ENCODE data around the gene LEP. TPM values are rescaled to one million over a fixed set of nuclear protein-coding genes. Genes with fewer than 3 reads are reported as not detected.

LEP gene
- total and polyA plus RNA-seq, 2 donors (not counting 1 experiment from before 2014, with no cell fraction given): 0.36 to 2.8 TPM

DNA sequence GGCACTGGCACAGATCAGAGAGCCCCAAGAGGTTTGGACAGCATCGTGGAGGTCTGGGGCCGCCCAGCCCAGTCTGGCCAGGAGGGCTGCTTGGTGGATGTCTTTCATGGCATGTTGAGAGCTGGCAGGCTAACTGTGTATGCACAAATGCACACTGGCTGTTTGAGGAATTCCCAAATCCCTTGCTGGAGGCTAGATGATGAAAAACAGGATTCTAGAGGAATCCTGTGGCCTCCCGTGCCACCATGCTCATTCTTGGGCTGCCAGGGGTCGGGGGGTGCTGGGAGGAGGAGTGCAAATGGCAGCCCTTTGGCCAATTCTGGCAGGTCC, 26.5 kb downstream of the LEP start:
- no peaks in the 10 kb centered on the region for H3K9me3 ChIP-seq (ENCODE audit: control insufficient read depth, insufficient read depth, low read depth, low read length)
- H3K4me2 ChIP-seq (ENCODE audit: extremely low read depth, insufficient read depth, low read length): peak overlapping the region; percentile 90
- no peak for DNase-seq (ENCODE audit: low read depth in 2 of 2)
- H3K4me1 ChIP-seq (ENCODE audit: control insufficient read depth, extremely low read depth, insufficient read depth, low read length): peaks cover 8% of the 10 kb centered on the region
- peak overlapping the region in 1 of 4 experiments; percentile 37 for H3K4me3 ChIP-seq (replicated peaks in 1 of 4; ENCODE audit: control extremely low read depth in 1 of 4, insufficient read depth in 1 of 4, low read depth in 3 of 4, low read length in 4 of 4)
- H3K79me2 ChIP-seq (ENCODE audit: control insufficient read depth, insufficient read depth, low read length): no peaks in the 10 kb centered on the region
- no peaks in the 10 kb centered on the region for H4K20me1 ChIP-seq (ENCODE audit: control insufficient read depth, extremely low read depth, insufficient read depth, low read length)
- no peak for TF ChIP-seq EZH2 (IDR thresholded peaks at IDR 0.05; ENCODE audit: low read length, missing control alignments)
- TF ChIP-seq, protein P1, sequence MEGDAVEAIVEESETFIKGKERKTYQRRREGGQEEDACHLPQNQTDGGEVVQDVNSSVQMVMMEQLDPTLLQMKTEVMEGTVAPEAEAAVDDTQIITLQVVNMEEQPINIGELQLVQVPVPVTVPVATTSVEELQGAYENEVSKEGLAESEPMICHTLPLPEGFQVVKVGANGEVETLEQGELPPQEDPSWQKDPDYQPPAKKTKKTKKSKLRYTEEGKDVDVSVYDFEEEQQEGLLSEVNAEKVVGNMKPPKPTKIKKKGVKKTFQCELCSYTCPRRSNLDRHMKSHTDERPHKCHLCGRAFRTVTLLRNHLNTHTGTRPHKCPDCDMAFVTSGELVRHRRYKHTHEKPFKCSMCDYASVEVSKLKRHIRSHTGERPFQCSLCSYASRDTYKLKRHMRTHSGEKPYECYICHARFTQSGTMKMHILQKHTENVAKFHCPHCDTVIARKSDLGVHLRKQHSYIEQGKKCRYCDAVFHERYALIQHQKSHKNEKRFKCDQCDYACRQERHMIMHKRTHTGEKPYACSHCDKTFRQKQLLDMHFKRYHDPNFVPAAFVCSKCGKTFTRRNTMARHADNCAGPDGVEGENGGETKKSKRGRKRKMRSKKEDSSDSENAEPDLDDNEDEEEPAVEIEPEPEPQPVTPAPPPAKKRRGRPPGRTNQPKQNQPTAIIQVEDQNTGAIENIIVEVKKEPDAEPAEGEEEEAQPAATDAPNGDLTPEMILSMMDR (conservative IDR thresholded peaks at IDR 0.05 in 1 of 2, IDR thresholded peaks at IDR 0.05 in 1 of 2; ENCODE audit: low read depth in 1 of 2, low read length in 2 of 2): no peak
- H2AFZ ChIP-seq (ENCODE audit: low read length): no peak overlapping the region
- peaks cover 21% of the 10 kb centered on the region for H3K27me3 ChIP-seq (ENCODE audit: control insufficient read depth, insufficient read depth, low read length)
- no peak overlapping the region for H3K9ac ChIP-seq (ENCODE audit: insufficient read depth, low read length)
- H3K27ac ChIP-seq (ENCODE audit: insufficient read depth, low read length): no peak overlapping the region
- no peaks in the 10 kb centered on the region for H3K36me3 ChIP-seq (ENCODE audit: control insufficient read depth, insufficient read depth, low read length)

DNA sequence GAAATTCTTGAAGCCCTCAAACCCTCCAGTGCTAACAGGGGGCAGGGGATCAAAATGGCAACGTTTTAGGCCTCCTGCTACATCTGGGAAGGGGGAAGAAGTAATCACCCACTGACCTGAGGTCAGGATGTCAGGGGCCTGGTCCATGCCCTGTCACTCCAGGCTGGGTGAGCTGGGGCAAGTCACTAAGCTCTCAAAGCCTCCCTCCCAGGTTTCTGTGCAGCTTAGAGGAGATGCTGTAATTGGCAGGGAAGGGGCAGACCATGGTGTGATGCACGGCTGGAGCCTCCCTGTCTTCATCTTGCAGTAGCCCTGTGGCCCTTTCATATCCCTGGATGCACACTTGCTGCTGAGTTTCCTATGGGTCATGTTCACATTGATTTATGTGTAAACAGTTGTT, 27.2 kb downstream of the LEP start:
- no peaks in the 10 kb centered on the region for H4K20me1 ChIP-seq (ENCODE audit: control insufficient read depth, extremely low read depth, insufficient read depth, low read length)
- TF ChIP-seq EZH2 (IDR thresholded peaks at IDR 0.05; ENCODE audit: low read length, missing control alignments): no peak
- TF ChIP-seq, protein P1 (conservative IDR thresholded peaks at IDR 0.05 in 1 of 2, IDR thresholded peaks at IDR 0.05 in 1 of 2; ENCODE audit: low read depth in 1 of 2, low read length in 2 of 2): no peak
- H3K9ac ChIP-seq (ENCODE audit: insufficient read depth, low read length): no peak overlapping the region
- no peaks in the 10 kb centered on the region for H3K36me3 ChIP-seq (ENCODE audit: control insufficient read depth, insufficient read depth, low read length)
- H3K27ac ChIP-seq (ENCODE audit: insufficient read depth, low read length): no peak overlapping the region
- H3K4me1 ChIP-seq (ENCODE audit: control insufficient read depth, extremely low read depth, insufficient read depth, low read length): peaks cover 8% of the 10 kb centered on the region
- no peak for DNase-seq (ENCODE audit: low read depth in 2 of 2)
- no peaks in the 10 kb centered on the region for H3K9me3 ChIP-seq (ENCODE audit: control insufficient read depth, insufficient read depth, low read depth, low read length)
- no peak overlapping the region for H3K4me3 ChIP-seq (replicated peaks in 1 of 4; ENCODE audit: control extremely low read depth in 1 of 4, insufficient read depth in 1 of 4, low read depth in 3 of 4, low read length in 4 of 4)
- H3K4me2 ChIP-seq (ENCODE audit: extremely low read depth, insufficient read depth, low read length): no peak overlapping the region
- H3K27me3 ChIP-seq (ENCODE audit: control insufficient read depth, insufficient read depth, low read length): peaks cover 27% of the 10 kb centered on the region
- no peaks in the 10 kb centered on the region for H3K79me2 ChIP-seq (ENCODE audit: control insufficient read depth, insufficient read depth, low read length)
- no peak overlapping the region for H2AFZ ChIP-seq (ENCODE audit: low read length)

DNA sequence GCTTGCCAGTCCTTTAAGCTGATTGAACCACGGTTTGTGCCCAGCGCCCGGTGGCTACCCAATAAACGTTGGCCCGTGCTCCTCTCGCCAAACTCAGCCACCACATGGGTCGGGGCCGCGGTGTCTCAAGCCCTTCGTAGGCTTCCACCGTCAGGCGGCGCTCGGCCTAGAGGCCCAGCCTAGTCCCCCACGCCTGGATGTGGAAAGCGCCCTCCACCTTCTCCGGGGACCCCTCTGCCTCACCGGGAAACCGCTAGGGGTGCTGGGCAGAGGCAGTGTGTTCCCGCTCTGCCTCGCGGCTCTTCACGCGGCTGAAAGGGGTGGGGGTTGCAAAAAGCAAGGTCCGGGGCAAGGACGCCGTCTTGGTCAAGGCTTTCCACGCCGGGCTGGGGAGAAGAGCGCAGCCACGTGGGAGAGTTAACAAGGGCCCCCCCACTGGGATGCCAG, 29.8 kb downstream of the LEP start:
- Histone ChIP-seq H2AFZ (ENCODE audit: low read length) (no peak overlapping the region), H3K4me3 (replicated peaks in 1 of 4; ENCODE audit: control extremely low read depth in 1 of 4, insufficient read depth in 1 of 4, low read depth in 3 of 4, low read length in 4 of 4) (no peak overlapping the region), H4K20me1 (ENCODE audit: control insufficient read depth, extremely low read depth, insufficient read depth, low read length) (no peaks in the 10 kb centered on the region), H3K27ac (ENCODE audit: insufficient read depth, low read length) (no peak overlapping the region), H3K4me1 (ENCODE audit: control insufficient read depth, extremely low read depth, insufficient read depth, low read length) (peaks cover 8% of the 10 kb centered on the region), H3K4me2 (ENCODE audit: extremely low read depth, insufficient read depth, low read length) (no peak overlapping the region), H3K9ac (ENCODE audit: insufficient read depth, low read length) (no peak overlapping the region), H3K36me3 (ENCODE audit: control insufficient read depth, insufficient read depth, low read length) (no peaks in the 10 kb centered on the region), H3K9me3 (ENCODE audit: control insufficient read depth, insufficient read depth, low read depth, low read length) (no peaks in the 10 kb centered on the region), H3K27me3 (ENCODE audit: control insufficient read depth, insufficient read depth, low read length) (peaks cover 36% of the 10 kb centered on the region), H3K79me2 (ENCODE audit: control insufficient read depth, insufficient read depth, low read length) (no peaks in the 10 kb centered on the region)
- TF ChIP-seq EZH2 (IDR thresholded peaks at IDR 0.05; ENCODE audit: low read length, missing control alignments): no peak
- TF ChIP-seq, protein P1 (conservative IDR thresholded peaks at IDR 0.05 in 1 of 2, IDR thresholded peaks at IDR 0.05 in 1 of 2; ENCODE audit: low read depth in 1 of 2, low read length in 2 of 2): peak; percentile 16 to 35
- no peak for DNase-seq (ENCODE audit: low read depth in 2 of 2)
